ENCODE results near the gene ADPRHL1.
"Not testable (repeated sequence)": the region's sequence is repeated elsewhere in the genome, so short reads cannot be mapped to it uniquely, and the experiment has no call there.

The ADPRHL1 gene

GRCh38 chr13:113454936-113455335 lies 1.6 kb upstream of the ADPRHL1 start:
- DNase-seq, result no peak

GRCh38 chr13:113452466-113452865 lies 822 bp downstream of the ADPRHL1 start:
- no peak for DNase-seq

GRCh38 chr13:113451951-113452421 lies 1.3 kb downstream of the ADPRHL1 start:
- DNase-seq, result no peak

- DNase-seq, result not testable (repeated sequence)
Observed at GRCh38 chr13:113450861-113451620, 2.2 kb downstream of the ADPRHL1 start.

GRCh38 chr13:113450348-113450744 lies 2.9 kb downstream of the ADPRHL1 start:
- not testable (repeated sequence) for DNase-seq

- DNase-seq, result no peak
Observed at GRCh38 chr13:113449693-113450347, 3.5 kb downstream of the ADPRHL1 start.

- peak; percentile 62 to 72 for DNase-seq
Observed at GRCh38 chr13:113448885-113449692, 4.2 kb downstream of the ADPRHL1 start.

GRCh38 chr13:113448545-113448884 lies 4.8 kb downstream of the ADPRHL1 start:
- no peak for DNase-seq

- no peak for DNase-seq
Observed at GRCh38 chr13:113447596-113447995, 5.7 kb downstream of the ADPRHL1 start.

- no peak for DNase-seq
Observed at GRCh38 chr13:113446488-113446854, 6.8 kb downstream of the ADPRHL1 start.

GRCh38 chr13:113445791-113446487 lies 7.3 kb downstream of the ADPRHL1 start:
- peak in 1 of 2 donors; percentile 44 for DNase-seq

GRCh38 chr13:113443991-113444390 lies 9.3 kb downstream of the ADPRHL1 start:
- DNase-seq, result no peak

- DNase-seq, result no peak
Observed at GRCh38 chr13:113442985-113443362, 10.3 kb downstream of the ADPRHL1 start.

GRCh38 chr13:113442354-113442984 lies 10.8 kb downstream of the ADPRHL1 start:
- DNase-seq, result no peak

- DNase-seq, result no peak
Observed at GRCh38 chr13:113441661-113442060, 11.6 kb downstream of the ADPRHL1 start.

GRCh38 chr13:113437408-113438010 lies 15.8 kb downstream of the ADPRHL1 start:
- no peak for DNase-seq

- not testable (repeated sequence) for DNase-seq
Observed at GRCh38 chr13:113436866-113437265, 16.4 kb downstream of the ADPRHL1 start.

- not testable (repeated sequence) for DNase-seq
Observed at GRCh38 chr13:113435907-113436306, 17.4 kb downstream of the ADPRHL1 start.

- no peak for DNase-seq
Observed at GRCh38 chr13:113433391-113433916, 19.8 kb downstream of the ADPRHL1 start.

- DNase-seq, result no peak
Observed at GRCh38 chr13:113432506-113433270, 20.6 kb downstream of the ADPRHL1 start.

- no peak for DNase-seq
Observed at GRCh38 chr13:113431171-113431570, 22.1 kb downstream of the ADPRHL1 start.

All from CD4-positive, alpha-beta T cell treated with Interleukin-4 for 1 hour (primary cell).